T-helper 2 cell treated with Interferon-gamma antibody and Interleukin-4, amounts not matched to agents 5 μg/mL and 100 μg/mL, for 36 hours (primary cell): ENCODE data around the gene PLXDC1.

ENCODE experiments used
- DNase-seq: peaks from one replicate; pipeline ENCODE4 v3.0.0; 2021; ENCODE audit warnings: low spot score
- H3K27ac Mint-ChIP-seq: one replicate; pipeline ENCODE4 v1.8.0; 2021; ENCODE audit warnings: mild to moderate bottlenecking, mixed read lengths
- H3K27me3 Mint-ChIP-seq: one replicate; pipeline ENCODE4 v1.8.0; 2021; ENCODE audit warnings: low read depth, mixed read lengths
- H3K36me3 Mint-ChIP-seq: one replicate; pipeline ENCODE4 v1.8.0; 2021; ENCODE audit warnings: low read depth, mixed read lengths
- H3K4me1 Mint-ChIP-seq: one replicate; pipeline ENCODE4 v1.8.0; 2021; ENCODE audit warnings: low read depth, mixed read lengths
- H3K4me3 Mint-ChIP-seq: one replicate; pipeline ENCODE4 v1.8.0; 2022; ENCODE audit warnings: mild to moderate bottlenecking, moderate library complexity, mixed read lengths
- H3K9me3 Mint-ChIP-seq: one replicate; pipeline ENCODE4 v1.8.0; 2021; ENCODE audit warnings: mixed read lengths

Gene PLXDC1

DNA sequence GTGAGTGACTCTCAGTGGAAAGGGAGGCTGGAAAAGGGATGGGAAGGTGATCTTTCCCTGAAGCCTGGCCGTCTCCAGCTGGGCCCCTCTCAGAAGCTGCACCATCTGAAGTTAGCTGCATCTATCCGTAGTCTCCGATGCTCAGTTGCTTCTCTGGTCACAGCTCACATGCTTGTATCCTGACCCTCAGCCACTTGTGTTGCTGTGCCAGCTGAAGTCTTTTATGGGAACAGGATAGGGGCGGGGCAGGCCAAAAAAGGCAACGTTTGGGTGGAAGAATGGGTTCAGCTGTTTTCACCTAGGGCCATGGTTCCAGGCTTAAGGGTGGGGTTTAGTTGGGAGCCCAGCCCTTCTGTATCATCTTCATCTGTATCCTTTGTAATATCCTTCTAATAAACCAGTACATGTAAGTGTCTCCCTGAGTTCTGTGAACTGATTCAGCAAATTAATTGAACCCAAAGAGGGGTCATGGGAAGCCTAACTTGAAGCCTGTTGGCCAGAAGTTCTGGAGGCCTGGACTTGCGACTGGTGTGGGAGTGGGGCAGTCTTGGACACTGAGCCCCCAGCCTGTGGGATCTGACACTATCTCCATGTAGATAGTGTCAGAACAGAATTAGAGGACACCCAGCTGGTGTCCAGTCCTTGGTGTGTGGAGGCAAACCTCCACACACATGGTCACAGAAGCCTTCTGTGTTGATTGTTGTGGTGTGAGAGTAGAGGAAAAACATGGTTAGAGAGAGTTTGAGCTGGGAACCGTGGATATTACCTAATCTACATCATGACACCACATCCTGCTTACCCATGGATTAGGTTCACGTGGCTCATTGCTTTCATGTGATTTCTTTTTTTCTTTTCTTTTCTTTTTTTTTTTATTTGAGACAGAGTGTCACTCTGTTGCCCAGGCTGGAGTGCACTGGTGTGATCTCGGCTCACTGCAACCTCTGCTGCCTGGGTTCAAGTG, 135.0 kb downstream of the PLXDC1 start:
- Mint-ChIP-seq H3K4me3 (no peak overlapping the region), H3K4me1 (peaks cover 22% of the 10 kb centered on the region), H3K27me3 (peaks cover 3% of the 10 kb centered on the region), H3K36me3 (no peaks in the 10 kb centered on the region), H3K27ac (no peak overlapping the region), H3K9me3 (no peaks in the 10 kb centered on the region)
- DNase-seq: no peak

GRCh38 chr17:39015546-39015935, 135.9 kb downstream of the PLXDC1 start:
- peaks cover under 1% of the 10 kb centered on the region for H3K27me3 Mint-ChIP-seq
- H3K9me3 Mint-ChIP-seq: no peaks in the 10 kb centered on the region
- peaks cover 22% of the 10 kb centered on the region for H3K4me1 Mint-ChIP-seq
- no peak overlapping the region for H3K4me3 Mint-ChIP-seq
- H3K27ac Mint-ChIP-seq: no peak overlapping the region
- no peaks in the 10 kb centered on the region for H3K36me3 Mint-ChIP-seq
- no peak for DNase-seq

DNA sequence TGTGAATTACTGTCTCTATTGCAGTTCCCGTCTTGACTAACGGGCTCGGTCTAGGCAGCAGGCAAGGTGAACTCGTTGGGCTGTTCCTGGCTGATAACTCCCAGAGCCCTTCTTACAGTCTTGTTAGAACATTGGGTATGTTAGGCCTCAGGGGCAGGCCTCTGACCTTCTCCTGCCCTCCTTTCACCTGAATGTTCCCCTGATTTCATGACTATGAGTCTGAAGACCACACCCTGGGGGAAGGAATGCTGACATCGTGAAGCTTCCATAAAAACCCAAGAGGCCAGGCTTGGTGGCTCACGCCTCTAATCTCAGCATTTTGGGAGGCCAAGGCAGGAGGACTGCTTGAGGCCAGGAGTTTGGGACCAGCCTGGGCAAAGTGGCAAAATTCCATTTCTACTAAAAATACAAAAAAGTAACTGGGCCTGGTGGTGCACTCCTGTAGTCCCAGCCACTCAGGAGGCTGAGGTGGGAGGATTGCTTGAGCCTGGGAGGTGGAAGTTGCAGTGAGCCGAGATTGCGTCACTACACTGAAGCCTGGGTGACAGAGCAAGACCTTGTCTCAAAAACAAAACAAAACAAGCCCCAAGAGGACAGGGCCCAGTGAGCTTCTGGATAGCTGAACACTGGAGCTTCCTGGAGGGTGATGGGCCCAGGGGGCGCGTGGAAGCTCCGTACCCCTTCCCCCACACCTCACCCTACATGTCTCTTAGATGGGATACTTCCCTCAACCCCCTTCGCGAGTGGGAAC, 136.5 kb downstream of the PLXDC1 start:
- no peak for DNase-seq
- H3K36me3 Mint-ChIP-seq: no peaks in the 10 kb centered on the region
- H3K27me3 Mint-ChIP-seq: no peaks in the 10 kb centered on the region
- no peaks in the 10 kb centered on the region for H3K9me3 Mint-ChIP-seq
- H3K4me1 Mint-ChIP-seq: peaks cover 22% of the 10 kb centered on the region
- no peak overlapping the region for H3K27ac Mint-ChIP-seq
- H3K4me3 Mint-ChIP-seq: no peak overlapping the region

- Mint-ChIP-seq H3K4me1 (peaks cover 22% of the 10 kb centered on the region), H3K4me3 (no peak overlapping the region), H3K9me3 (no peaks in the 10 kb centered on the region), H3K36me3 (no peaks in the 10 kb centered on the region), H3K27ac (no peak overlapping the region), H3K27me3 (no peaks in the 10 kb centered on the region)
- no peak for DNase-seq
Measured at GRCh38 chr17:39014044-39014794, 137.2 kb downstream of the PLXDC1 start.
